K562 (cell line): ENCODE data around the gene GPC3. TPM values are rescaled to one million over a fixed set of nuclear protein-coding genes. Genes with fewer than 3 reads are reported as not detected.
"Not testable (repeated sequence)": the region's sequence is repeated elsewhere in the genome, so short reads cannot be mapped to it uniquely, and the experiment has no call there.

ENCODE experiments used
- ATAC-seq: fragments of 200-7000 bp; cut with Tn5 transposase; 3 replicates; pipeline ENCODE4 v1.9.1; 2020; ENCODE audit warnings: moderate library complexity
- BruUV-seq: library from RNA; stranded (reverse); fragments of 400-500 nt; replicated peaks from 2 replicates; lab custom pipeline; 2021; lab: Mats Ljungman, UMichigan
- CTCF ChIA-PET: fragments of 300-600 bp; formaldehyde crosslinking; extraction: SDS; loops from one replicate; lab custom pipeline; 2021; ENCODE audit warnings: low intra/inter-chr PET ratio; lab: Yijun Ruan, JAX
- POLR2A ChIA-PET: fragments of 300-600, 350-650 bp; sonication (Branson Sonifier 250); formaldehyde crosslinking; extraction: SDS; loops from one replicate; lab custom pipeline; 2021; ENCODE audit warnings: antibody characterized with exemption, inconsistent platforms; lab: Yijun Ruan, JAX
- DNase-seq, 4 experiments: peaks; one replicate each; pipeline versions ENCODE4 v3.0.0 to v3.0.0-alpha.2; 2011 to 2018; ENCODE audit warnings: low spot score in 3 of 4, mixed read lengths in 3 of 4; ENCODE audit errors: extremely low read depth in 1 of 4
- FAIRE-seq: peaks from 2 replicates; lab custom pipeline; 2011; peaks lifted over from hg19 to GRCh38; lab: Jason Lieb, UNC
- H2AFZ ChIP-seq: 2 replicates; pipeline ENCODE4 v1.6.0; 2011; ENCODE audit warnings: low read depth, low read length, control low read depth, inconsistent platforms
- H3K27ac ChIP-seq: fragments of 200-600 bp; 3 replicates; pipeline ENCODE4 v1.8.0; 2011; ENCODE audit warnings: low read depth, mild to moderate bottlenecking, control low read depth, inconsistent platforms, low read length, moderate library complexity, mixed read lengths; ENCODE audit errors: extremely low read depth
- H3K27me3 ChIP-seq, 2 experiments: fragments of 300-600 bp in 1 of 2; 2 replicates in 1 of 2; 3 replicates in 1 of 2; pipeline versions ENCODE4 v1.6.0 to v1.8.0; 2011; ENCODE audit warnings: inconsistent platforms in 2 of 2, low read length in 2 of 2, mild to moderate bottlenecking in 1 of 2, mixed read lengths in 1 of 2, moderate library complexity in 1 of 2; ENCODE audit not compliant: control insufficient read depth in 2 of 2, insufficient read depth in 2 of 2
- H3K36me3 ChIP-seq: fragments of 300-600 bp; 3 replicates; pipeline ENCODE4 v1.8.0; 2011; ENCODE audit warnings: mild to moderate bottlenecking, low read length, inconsistent platforms; ENCODE audit not compliant: control insufficient read depth, insufficient read depth
- H3K4me1 ChIP-seq, 2 experiments: fragments of 200-600 bp in 1 of 2; replicated peaks in 1 of 2; 2 replicates in 1 of 2; 3 replicates in 1 of 2; pipeline versions ENCODE4 v1.5.1 to v1.8.0; 2011; ENCODE audit warnings: inconsistent platforms in 2 of 2, low read length in 2 of 2, mild to moderate bottlenecking in 1 of 2, mixed read lengths in 1 of 2, moderate library complexity in 1 of 2; ENCODE audit not compliant: control insufficient read depth in 2 of 2, insufficient read depth in 2 of 2
- H3K4me2 ChIP-seq: 2 replicates; pipeline ENCODE4 v1.6.1; 2011; ENCODE audit warnings: low read length, control low read depth, inconsistent platforms, mixed read lengths; ENCODE audit not compliant: insufficient read depth
- H3K4me3 ChIP-seq: fragments of 200-600 bp; sonication (generic), shearing (Covaris generic); 2 replicates; pipeline ENCODE4 v1.5.1; 2016; ENCODE audit warnings: control low read depth, inconsistent platforms
- H3K79me2 ChIP-seq: fragments of 200-600 bp; 3 replicates; pipeline ENCODE4 v1.8.0; 2011; ENCODE audit warnings: low read length, inconsistent platforms; ENCODE audit not compliant: control insufficient read depth, insufficient read depth
- H3K9ac ChIP-seq, 2 experiments: 2 replicates each; pipeline versions ENCODE4 v1.6.0 to v1.6.1; 2011; ENCODE audit warnings: low read depth in 2 of 2, low read length in 2 of 2, control low read depth in 1 of 2, inconsistent platforms in 1 of 2, mild to moderate bottlenecking in 1 of 2, mixed read lengths in 1 of 2; ENCODE audit not compliant: insufficient read depth in 1 of 2
- H3K9me1 ChIP-seq: one replicate; pipeline ENCODE4 v1.6.0; 2011; ENCODE audit warnings: inconsistent platforms, mild to moderate bottlenecking, low read length, moderate library complexity; ENCODE audit not compliant: control insufficient read depth, insufficient read depth
- H3K9me3 ChIP-seq: replicated peaks from 2 replicates; pipeline ENCODE4 v1.5.1; 2011; ENCODE audit warnings: low read depth, low read length, inconsistent platforms; ENCODE audit not compliant: control insufficient read depth, insufficient read depth
- H4K20me1 ChIP-seq: replicated peaks from 2 replicates; pipeline ENCODE4 v1.6.1; 2011; ENCODE audit warnings: low read length, inconsistent platforms, mixed read lengths; ENCODE audit not compliant: control insufficient read depth, insufficient read depth
- ASH1L ChIP-seq: fragments of 450-650 bp; IDR thresholded peaks from 2 replicates; pipeline ENCODE4 v1.6.1; 2018; ENCODE audit warnings: borderline replicate concordance, mild to moderate bottlenecking, low read depth; ENCODE audit not compliant: partially characterized antibody
- CREB1 ChIP-seq, 2 experiments: sonication (generic) in 1 of 2; formaldehyde crosslinking in 1 of 2; IDR thresholded peaks; 2 replicates each; pipeline versions ENCODE4 v1.6.1 to v1.8.0; 2012 to 2022; ENCODE audit warnings: inconsistent platforms in 1 of 2, mild to moderate bottlenecking in 1 of 2, missing genetic modification reagents in 1 of 2, moderate library complexity in 1 of 2
- CREB3 ChIP-seq: fragments of 450-650 bp; conservative IDR thresholded peaks from 2 replicates; pipeline ENCODE4 v1.6.1; 2016; ENCODE audit warnings: missing genetic modification characterization, low read depth, mild to moderate bottlenecking, missing compliant biosample characterization, moderate library complexity
- CXXC5 ChIP-seq: fragments of 250-450 bp; sonication (Bioruptor Pico); IDR thresholded peaks from 2 replicates; pipeline ENCODE4 v1.8.0; 2022; ENCODE audit warnings: inconsistent platforms, mild to moderate bottlenecking, moderate library complexity
- ELF4 ChIP-seq: fragments of 450-650 bp; formaldehyde crosslinking; IDR thresholded peaks from 2 replicates; pipeline ENCODE4 v1.4.0; 2022; ENCODE audit warnings: missing genetic modification characterization
- ILF3 ChIP-seq: fragments of 450-650 bp; IDR thresholded peaks from 2 replicates; pipeline ENCODE4 v1.6.1; 2018; ENCODE audit warnings: antibody characterized with exemption, mild to moderate bottlenecking, moderate library complexity, borderline replicate concordance
- KLF16 ChIP-seq: IDR thresholded peaks from 2 replicates; pipeline ENCODE4 v1.6.1; 2016; ENCODE audit warnings: antibody characterized with exemption
- MLLT1 ChIP-seq, 2 experiments: fragments of 450-650 bp; IDR thresholded peaks; 2 replicates each; pipeline ENCODE4 v1.6.1; 2016
- NFYB ChIP-seq: IDR thresholded peaks from 2 replicates; pipeline ENCODE4 v1.6.1; 2011; ENCODE audit warnings: mild to moderate bottlenecking, moderate library complexity; ENCODE audit not compliant: insufficient read length; ENCODE audit errors: extremely low read depth
- PURB ChIP-seq: sonication (generic); formaldehyde crosslinking; IDR thresholded peaks from 2 replicates; pipeline ENCODE4 v1.9.0; 2021; ENCODE audit warnings: low read depth, mild to moderate bottlenecking, missing genetic modification reagents
- SREBF2 ChIP-seq: sonication (generic); formaldehyde crosslinking; IDR thresholded peaks from 2 replicates; pipeline ENCODE4 v1.4.0; 2020; ENCODE audit warnings: mild to moderate bottlenecking, missing genetic modification reagents
- ZNF263 ChIP-seq: sonication (generic); formaldehyde crosslinking; IDR thresholded peaks from 2 replicates; pipeline ENCODE4 v1.8.0; 2022; ENCODE audit warnings: mild to moderate bottlenecking, missing genetic modification reagents, borderline replicate concordance
- WGBS: fragments of 100-300 bp; shearing (Covaris generic); methylation state at CpG from one replicate; pipeline ENCODE4 v1.1.6; 2016; ENCODE audit warnings: low coverage, mixed read lengths; ENCODE audit not compliant: insufficient coverage; ENCODE audit errors: missing lambda C conversion rate; 5-methylcytosine and 5-hydroxymethylcytosine counted together
- in situ Hi-C: fragments of 300-500 bp; cut with MboI; formaldehyde crosslinking; loops from 4 replicates; pipeline ENCODE4 v1.15.0; 2018; ENCODE audit warnings: inconsistent platforms, mixed read lengths
- intact Hi-C: fragments of 100-400 bp; cut with micrococcal nuclease; formaldehyde crosslinking; loops from 2 replicates; pipeline ENCODE4 v1.14.2; 2022
- polyA plus RNA-seq, 8 experiments: library from polyadenylated mRNA; depleted of rRNA in 4 of 8; stranded (reverse) in 5 of 8; unstranded in 3 of 8; fragments of >200 nt; fragmentation: Nextera tagmentation in 2 of 8; fragmentation: Illumina TruSeq in 1 of 8; extraction: Ambion mirVana in 2 of 8; extraction: Trizol in 1 of 8; gene quantifications; 2 replicates each; pipeline versions ENCODE4 v1.2.1 to v1.2.3, GENCODE V29; 2011 to 2014; ENCODE audit warnings: inconsistent platforms in 1 of 8, missing spikeins in 1 of 8
- total RNA-seq, 7 experiments: library from RNA; depleted of rRNA in 6 of 7; stranded (reverse); fragments of >200 nt in 6 of 7; fragmentation: Illumina TruSeq in 2 of 7; extraction: Trizol in 2 of 7; gene quantifications; 2 replicates each; pipeline versions ENCODE4 v1.2.1 to v1.2.3, GENCODE V29; 2011 to 2021; ENCODE audit warnings: low replicate concordance in 1 of 7

Gene GPC3
- total and polyA plus RNA-seq, 9 of the 15 experiments (the other 6 are each of a cell fraction or from before 2014, with no cell fraction given), result 0.42 TPM; not detected in 8

GRCh38 chrX:133720269-133720668 lies 265.1 kb downstream of the GPC3 start:
- H4K20me1 ChIP-seq, intact Hi-C loops, H3K36me3 ChIP-seq, H3K9ac ChIP-seq, H3K4me1 ChIP-seq, H3K4me2 ChIP-seq, CTCF ChIA-PET, H3K27ac ChIP-seq, H3K9me1 ChIP-seq, POLR2A ChIA-PET, in situ Hi-C loops, H3K79me2 ChIP-seq, ATAC-seq, FAIRE-seq, H3K4me3 ChIP-seq, DNase-seq, BruUV-seq, H2AFZ ChIP-seq, H3K9me3 ChIP-seq, H3K27me3 ChIP-seq: not testable (repeated sequence)
- WGBS, result 0% methylated on average over 3 of the region's 3 CpGs

- no peaks in the 10 kb centered on the region for H4K20me1 ChIP-seq
- WGBS, result 0% methylated on average over 1 of the region's 1 CpG
- no peak overlapping the region for H3K4me3 ChIP-seq
- no peak overlapping the region for H3K9ac ChIP-seq
- DNase-seq, result no peak
- no peaks in the 10 kb centered on the region for H3K36me3 ChIP-seq
- no peaks in the 10 kb centered on the region for H3K79me2 ChIP-seq
- H3K27ac ChIP-seq, result no peak overlapping the region
- H3K9me3 ChIP-seq, result no peaks in the 10 kb centered on the region
- no peaks in the 10 kb centered on the region for H3K27me3 ChIP-seq
- FAIRE-seq, result no peak
- in situ Hi-C loops (no loop called here), intact Hi-C loops (no loop called here)
- BruUV-seq, result no TSS peak
- ATAC-seq, result no peak
- H3K4me2 ChIP-seq, result no peak overlapping the region
- POLR2A ChIA-PET, result no interaction called here
- H2AFZ ChIP-seq, result no peak overlapping the region
- no peaks in the 10 kb centered on the region for H3K4me1 ChIP-seq
- CTCF ChIA-PET, result no interaction called here
- H3K9me1 ChIP-seq, result no peaks in the 10 kb centered on the region
- TF ChIP-seq CXXC5 (CRISPR knock-in tag) (no peak), ELF4 (CRISPR knock-in tag) (no peak), SREBF2 (CRISPR knock-in tag) (no peak), CREB1 (IDR thresholded peaks at IDR 0.05) (no peak), CREB1 (CRISPR knock-in tag; IDR thresholded peaks at IDR 0.05) (no peak), ASH1L (no peak), PURB (CRISPR knock-in tag) (no peak), KLF16 (no peak), MLLT1 (IDR thresholded peaks at IDR 0.05) (no peak), ILF3 (no peak), CREB3 (tag) (no peak), NFYB (no peak), ZNF263 (CRISPR knock-in tag) (no peak)
These were observed 269.7 kb downstream of the GPC3 start for GRCh38 chrX:133715715-133716114.
